ENCODE results near the gene HECW1. TPM values are rescaled to one million over a fixed set of nuclear protein-coding genes. Genes with fewer than 3 reads are reported as not detected.
"Not testable (repeated sequence)": the region's sequence is repeated elsewhere in the genome, so short reads cannot be mapped to it uniquely, and the experiment has no call there.

The HECW1 gene
- total and polyA plus RNA-seq, 5 experiments from 2014 or later: not detected

DNA sequence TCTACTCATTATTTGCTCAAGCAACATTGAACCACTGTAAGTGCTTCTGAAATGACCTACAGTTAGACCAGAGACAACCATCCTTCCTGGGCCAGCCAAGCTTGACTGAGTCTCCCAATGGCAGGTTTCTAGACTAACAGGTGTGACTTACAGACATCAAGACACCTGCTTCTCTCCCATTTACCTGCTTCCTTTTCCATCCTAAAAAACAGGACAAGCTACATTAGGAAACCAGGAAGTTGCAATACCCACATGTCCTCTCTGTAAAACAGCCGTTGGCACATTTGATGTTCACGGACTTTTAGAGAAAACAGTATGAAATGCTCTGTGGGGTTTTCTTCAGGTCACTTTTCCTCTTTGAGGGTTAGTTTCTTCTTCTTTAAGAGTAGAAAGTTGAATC, 4.0 kb downstream of the HECW1 start:
- no peaks in the 10 kb centered on the region for H3K36me3 Mint-ChIP-seq
- H3K4me1 Mint-ChIP-seq: peaks cover 1 to 15% (median 11%) of the 10 kb centered on the region in 4 donors
- no peak overlapping the region for H3K27ac Mint-ChIP-seq
- H3K9me3 Mint-ChIP-seq: no peaks in the 10 kb centered on the region
- peaks cover 36 to 57% (median 46%) of the 10 kb centered on the region in 5 donors for H3K27me3 Mint-ChIP-seq
- DNase-seq (no peak), ATAC-seq (no peak)
- H3K4me3 Mint-ChIP-seq: no peak overlapping the region
- POLR2A ChIA-PET: no interaction called here

- Mint-ChIP-seq H3K36me3 (no peaks in the 10 kb centered on the region), H3K27me3 (peaks cover 37 to 51% (median 44%) of the 10 kb centered on the region in 5 donors), H3K4me1 (peaks cover 1 to 11% (median 9%) of the 10 kb centered on the region in 4 donors), H3K9me3 (no peaks in the 10 kb centered on the region), H3K4me3 (no peak overlapping the region), H3K27ac (no peak overlapping the region)
- no peak for DNase-seq
- ATAC-seq: no peak
- POLR2A ChIA-PET: no interaction called here
These were observed 4.6 kb downstream of the HECW1 start for GRCh38 chr7:43117095-43117494.

GRCh38 chr7:43117861-43118260, 5.4 kb downstream of the HECW1 start:
- no peak overlapping the region for H3K27ac Mint-ChIP-seq
- no peak for DNase-seq
- no peaks in the 10 kb centered on the region for H3K9me3 Mint-ChIP-seq
- H3K4me3 Mint-ChIP-seq: no peak overlapping the region
- no peak for ATAC-seq
- H3K36me3 Mint-ChIP-seq: no peaks in the 10 kb centered on the region
- H3K27me3 Mint-ChIP-seq: peaks cover 35 to 47% (median 42%) of the 10 kb centered on the region in 5 donors
- POLR2A ChIA-PET: no interaction called here
- peaks cover 1 to 9% (median 7%) of the 10 kb centered on the region in 4 donors for H3K4me1 Mint-ChIP-seq

- Mint-ChIP-seq H3K36me3 (no peaks in the 10 kb centered on the region), H3K9me3 (no peaks in the 10 kb centered on the region), H3K27ac (no peak overlapping the region), H3K4me3 (no peak overlapping the region), H3K27me3 (peaks cover 35 to 47% (median 42%) of the 10 kb centered on the region in 5 donors), H3K4me1 (peaks cover 1 to 9% (median 7%) of the 10 kb centered on the region in 4 donors)
- POLR2A ChIA-PET: no interaction called here
- DNase-seq (no peak), ATAC-seq (no peak)
These were observed 5.9 kb downstream of the HECW1 start for GRCh38 chr7:43118313-43118712.

GRCh38 chr7:43119371-43120075, 7.1 kb downstream of the HECW1 start:
- no peak for DNase-seq
- peaks cover 29 to 40% (median 35%) of the 10 kb centered on the region in 5 donors for H3K27me3 Mint-ChIP-seq
- no peak overlapping the region for H3K27ac Mint-ChIP-seq
- peaks cover 0 to 1% (median 0%) of the 10 kb centered on the region in 4 donors for H3K4me1 Mint-ChIP-seq
- no peaks in the 10 kb centered on the region for H3K9me3 Mint-ChIP-seq
- no peak overlapping the region for H3K4me3 Mint-ChIP-seq
- no peak for ATAC-seq
- H3K36me3 Mint-ChIP-seq: no peaks in the 10 kb centered on the region
- POLR2A ChIA-PET: no interaction called here

DNA sequence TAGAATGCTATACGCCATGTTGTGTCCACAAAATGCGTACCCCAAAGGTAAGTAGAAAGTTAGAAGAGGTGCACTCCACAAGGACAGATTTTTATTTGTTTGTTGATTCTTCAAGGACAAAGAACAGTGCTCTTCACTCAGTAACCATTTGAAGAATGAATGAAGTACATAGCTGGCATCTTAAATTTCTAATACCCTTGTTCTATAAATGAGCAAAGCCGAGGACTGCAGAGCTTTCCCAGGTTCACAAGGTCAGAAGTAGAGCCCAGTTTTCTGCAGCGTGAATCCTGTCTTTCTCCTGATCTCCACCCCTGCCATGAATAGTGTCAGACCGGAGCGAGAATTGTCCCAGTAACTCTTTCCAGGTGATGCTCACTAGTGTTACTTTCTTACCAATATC, 9.5 kb downstream of the HECW1 start:
- Mint-ChIP-seq H3K27ac (no peak overlapping the region), H3K9me3 (no peaks in the 10 kb centered on the region), H3K27me3 (peaks cover 13 to 27% (median 19%) of the 10 kb centered on the region in 5 donors), H3K4me3 (no peak overlapping the region), H3K36me3 (no peaks in the 10 kb centered on the region), H3K4me1 (no peaks in the 10 kb centered on the region)
- POLR2A ChIA-PET: no interaction called here
- DNase-seq (no peak), ATAC-seq (no peak)

DNA sequence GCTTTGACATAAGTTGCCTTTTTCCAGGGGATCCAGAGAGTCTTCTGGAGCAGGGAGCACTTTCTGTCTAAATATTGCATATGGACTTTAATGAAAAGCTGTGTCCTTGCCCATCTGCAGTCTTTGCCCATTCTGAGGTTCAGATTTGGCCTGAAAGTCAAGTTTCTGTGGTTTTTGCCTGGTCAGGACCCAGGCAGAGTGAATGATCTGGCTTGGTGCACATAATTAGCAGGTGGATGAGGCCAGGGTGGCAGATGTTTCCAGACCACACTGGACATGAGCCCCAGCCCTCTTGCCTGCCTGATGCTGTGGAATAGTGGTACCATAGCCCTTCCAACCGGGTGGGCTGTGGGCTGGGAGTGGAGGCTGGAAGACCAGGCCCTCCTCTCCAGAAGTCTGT, 11.0 kb downstream of the HECW1 start:
- DNase-seq (no peak), ATAC-seq (no peak)
- Mint-ChIP-seq H3K36me3 (no peaks in the 10 kb centered on the region), H3K9me3 (no peaks in the 10 kb centered on the region), H3K4me3 (no peak overlapping the region), H3K27me3 (peaks cover 0 to 19% (median 10%) of the 10 kb centered on the region in 5 donors), H3K4me1 (no peaks in the 10 kb centered on the region), H3K27ac (no peak overlapping the region)
- POLR2A ChIA-PET: no interaction called here

- Mint-ChIP-seq H3K9me3 (no peaks in the 10 kb centered on the region), H3K36me3 (no peaks in the 10 kb centered on the region), H3K4me1 (no peaks in the 10 kb centered on the region), H3K27me3 (peaks cover 0 to 21% (median 10%) of the 10 kb centered on the region in 5 donors), H3K27ac (no peak overlapping the region), H3K4me3 (no peak overlapping the region)
- POLR2A ChIA-PET: no interaction called here
- no peak for DNase-seq
- ATAC-seq: no peak
These were observed 11.9 kb downstream of the HECW1 start for GRCh38 chr7:43124388-43124787.

GRCh38 chr7:43130347-43130746, 17.9 kb downstream of the HECW1 start:
- Mint-ChIP-seq H3K27ac (no peak overlapping the region), H3K36me3 (no peaks in the 10 kb centered on the region), H3K27me3 (peaks cover 4 to 14% (median 8%) of the 10 kb centered on the region in 5 donors), H3K4me1 (no peaks in the 10 kb centered on the region), H3K4me3 (no peak overlapping the region), H3K9me3 (no peaks in the 10 kb centered on the region)
- POLR2A ChIA-PET: no interaction called here
- no peak for DNase-seq
- no peak for ATAC-seq

DNA sequence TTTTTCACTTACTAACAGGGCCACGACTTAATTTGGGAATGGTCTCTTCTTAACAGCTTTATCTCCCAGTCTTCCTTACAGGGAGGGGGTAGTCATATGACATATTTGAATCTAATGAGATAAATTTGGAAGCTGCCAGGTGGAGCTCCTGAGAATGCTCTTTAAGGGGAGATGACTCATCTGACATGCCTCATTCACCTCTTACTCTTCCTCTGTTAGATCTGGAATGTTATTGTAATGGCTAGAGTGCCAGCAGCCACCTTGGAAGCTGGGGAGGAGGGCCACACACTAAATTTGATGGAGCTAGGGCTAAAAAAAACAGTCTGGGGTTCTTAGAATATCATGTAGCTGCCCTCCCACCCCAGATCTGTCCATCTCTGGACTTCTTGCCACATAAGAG, 22.7 kb downstream of the HECW1 start:
- no peak overlapping the region for H3K4me3 Mint-ChIP-seq
- DNase-seq (no peak), ATAC-seq (no peak)
- POLR2A ChIA-PET: no interaction called here
- H3K27me3 Mint-ChIP-seq: peaks cover 9 to 46% (median 17%) of the 10 kb centered on the region in 5 donors
- H3K36me3 Mint-ChIP-seq: no peaks in the 10 kb centered on the region
- no peaks in the 10 kb centered on the region for H3K4me1 Mint-ChIP-seq
- H3K9me3 Mint-ChIP-seq: no peaks in the 10 kb centered on the region
- H3K27ac Mint-ChIP-seq: no peak overlapping the region

GRCh38 chr7:43136064-43136463, 23.6 kb downstream of the HECW1 start:
- Mint-ChIP-seq H3K27ac (no peak overlapping the region), H3K9me3 (no peaks in the 10 kb centered on the region), H3K4me3 (no peak overlapping the region), H3K4me1 (no peaks in the 10 kb centered on the region), H3K36me3 (no peaks in the 10 kb centered on the region), H3K27me3 (peaks cover 9 to 56% (median 20%) of the 10 kb centered on the region in 5 donors)
- POLR2A ChIA-PET: interaction anchor here (0.6 kb wide), 1 partner anchor 613 kb away, joined by 3 read pairs; no protein-coding TSS in a partner anchor
- DNase-seq: no peak
- no peak for ATAC-seq

DNA sequence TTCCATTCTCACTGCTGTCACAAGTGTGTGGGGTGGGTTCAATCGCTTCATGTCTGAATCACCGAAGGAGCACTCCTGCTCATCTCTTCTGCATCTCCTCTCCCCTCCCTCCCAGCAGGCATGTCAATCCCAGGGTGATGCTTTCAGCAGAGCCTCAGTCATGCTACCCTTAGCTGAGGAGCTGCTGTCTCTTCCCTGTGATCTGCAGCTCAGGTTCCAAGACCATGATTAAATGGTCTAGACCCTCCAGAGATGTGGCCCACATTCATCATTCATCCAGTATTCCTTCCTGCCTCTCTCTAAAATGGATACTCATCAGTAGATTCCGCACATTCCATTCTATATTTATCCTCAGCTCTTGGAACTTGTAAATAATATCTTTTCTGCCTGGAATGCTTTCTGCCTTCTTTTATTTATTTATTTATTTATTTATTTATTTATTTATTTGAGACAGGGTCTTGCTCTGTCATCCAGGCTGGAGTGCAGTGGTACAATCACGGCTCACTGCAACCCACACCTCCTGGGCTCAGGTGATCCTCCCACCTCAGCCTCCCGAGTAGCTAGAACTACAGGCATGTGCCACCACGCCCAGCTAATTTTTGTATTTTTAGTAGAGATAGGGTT, 24.8 kb downstream of the HECW1 start:
- H3K27ac Mint-ChIP-seq, DNase-seq, ATAC-seq, H3K9me3 Mint-ChIP-seq, H3K36me3 Mint-ChIP-seq, H3K4me1 Mint-ChIP-seq, H3K4me3 Mint-ChIP-seq, POLR2A ChIA-PET: not testable (repeated sequence)
- peaks cover 11 to 60% (median 20%) of the 10 kb centered on the region in 5 donors for H3K27me3 Mint-ChIP-seq

GRCh38 chr7:43137811-43138210, 25.4 kb downstream of the HECW1 start:
- Mint-ChIP-seq H3K27ac (no peak overlapping the region), H3K4me3 (no peak overlapping the region), H3K36me3 (no peaks in the 10 kb centered on the region), H3K9me3 (no peaks in the 10 kb centered on the region), H3K4me1 (no peaks in the 10 kb centered on the region), H3K27me3 (peaks cover 14 to 66% (median 20%) of the 10 kb centered on the region in 5 donors)
- POLR2A ChIA-PET: no interaction called here
- DNase-seq (no peak), ATAC-seq (no peak)
